Retinal pigment epithelial cell (primary cell): ENCODE data around the gene C1QL1.

Experiments
- DNase-seq: peaks from one replicate; pipeline ENCODE4 v3.0.0-alpha.2; 2010; ENCODE audit warnings: low read depth
- H3K4me3 ChIP-seq: 2 replicates; pipeline ENCODE4 v1.5.1; 2011; ENCODE audit warnings: mild to moderate bottlenecking, low read length, control low read depth, moderate library complexity
- TF ChIP-seq, protein P1 (sequence below): conservative IDR thresholded peaks from 2 replicates; pipeline ENCODE4 v1.5.1; 2011; ENCODE audit warnings: low read depth, low read length, control low read depth, inconsistent platforms

The C1QL1 gene

GRCh38 chr17:44989552-44990138, 21.5 kb upstream of the C1QL1 start:
- TF ChIP-seq, protein P1, sequence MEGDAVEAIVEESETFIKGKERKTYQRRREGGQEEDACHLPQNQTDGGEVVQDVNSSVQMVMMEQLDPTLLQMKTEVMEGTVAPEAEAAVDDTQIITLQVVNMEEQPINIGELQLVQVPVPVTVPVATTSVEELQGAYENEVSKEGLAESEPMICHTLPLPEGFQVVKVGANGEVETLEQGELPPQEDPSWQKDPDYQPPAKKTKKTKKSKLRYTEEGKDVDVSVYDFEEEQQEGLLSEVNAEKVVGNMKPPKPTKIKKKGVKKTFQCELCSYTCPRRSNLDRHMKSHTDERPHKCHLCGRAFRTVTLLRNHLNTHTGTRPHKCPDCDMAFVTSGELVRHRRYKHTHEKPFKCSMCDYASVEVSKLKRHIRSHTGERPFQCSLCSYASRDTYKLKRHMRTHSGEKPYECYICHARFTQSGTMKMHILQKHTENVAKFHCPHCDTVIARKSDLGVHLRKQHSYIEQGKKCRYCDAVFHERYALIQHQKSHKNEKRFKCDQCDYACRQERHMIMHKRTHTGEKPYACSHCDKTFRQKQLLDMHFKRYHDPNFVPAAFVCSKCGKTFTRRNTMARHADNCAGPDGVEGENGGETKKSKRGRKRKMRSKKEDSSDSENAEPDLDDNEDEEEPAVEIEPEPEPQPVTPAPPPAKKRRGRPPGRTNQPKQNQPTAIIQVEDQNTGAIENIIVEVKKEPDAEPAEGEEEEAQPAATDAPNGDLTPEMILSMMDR: no peak

DNA sequence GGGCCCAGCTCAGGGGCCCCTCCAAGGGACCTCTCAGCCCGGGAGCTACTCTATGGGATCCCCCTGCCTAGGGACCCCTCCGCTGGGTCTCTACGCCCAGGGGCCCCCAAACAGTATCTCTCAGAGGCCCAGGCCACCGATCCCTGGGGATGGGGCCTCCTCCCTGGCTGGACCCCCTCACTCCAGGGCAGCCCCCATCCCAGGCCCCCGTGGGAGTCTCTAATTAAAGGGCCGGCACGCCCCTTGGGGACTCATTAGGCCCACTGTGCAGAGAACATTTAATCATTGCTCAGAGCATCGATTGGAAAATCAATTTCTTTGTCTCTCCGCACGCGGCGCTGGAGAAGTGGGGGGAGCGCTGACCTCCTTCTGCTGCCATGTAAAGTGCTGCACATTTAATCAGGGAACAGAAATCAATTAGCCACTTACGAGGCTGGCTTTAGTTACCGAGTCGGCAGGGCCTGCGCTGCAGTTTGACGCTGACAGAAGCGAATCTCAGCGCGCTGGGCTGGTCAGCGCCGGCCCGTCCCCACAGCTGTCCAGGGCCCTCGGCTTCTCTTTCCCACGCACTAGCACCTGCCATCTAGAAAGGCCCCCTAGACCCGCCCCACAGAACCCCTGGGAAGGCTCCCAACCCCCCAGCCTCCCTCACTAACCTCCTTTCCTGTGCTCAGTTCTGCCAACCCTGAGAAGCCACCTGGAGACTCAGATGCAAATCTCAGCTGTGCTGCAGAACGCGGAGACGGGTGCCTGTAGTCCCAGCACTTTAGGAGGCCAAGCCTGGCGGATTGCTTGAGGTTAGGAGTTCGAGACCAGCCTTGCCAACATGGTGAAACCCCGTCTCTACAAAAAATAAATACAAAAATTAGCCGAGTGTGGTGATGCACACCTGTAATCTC, 20.2 kb upstream of the C1QL1 start:
- no peak overlapping the region for H3K4me3 ChIP-seq
- DNase-seq: no peak
- TF ChIP-seq, protein P1: no peak

More at GRCh38 chr17:44989552-44990138, 21.5 kb upstream of the C1QL1 start:
- no peak for DNase-seq
- H3K4me3 ChIP-seq: no peak overlapping the region

- no peak for DNase-seq
- TF ChIP-seq, protein P1: no peak
- no peak overlapping the region for H3K4me3 ChIP-seq
Measured at GRCh38 chr17:44983563-44983962, 15.5 kb upstream of the C1QL1 start.

- H3K4me3 ChIP-seq: no peak overlapping the region
- no peak for DNase-seq
- TF ChIP-seq, protein P1: no peak
Measured at GRCh38 chr17:44982113-44982702, 14.1 kb upstream of the C1QL1 start.

GRCh38 chr17:44981221-44981968, 13.3 kb upstream of the C1QL1 start:
- DNase-seq: no peak
- TF ChIP-seq, protein P1: no peak
- no peak overlapping the region for H3K4me3 ChIP-seq

DNA sequence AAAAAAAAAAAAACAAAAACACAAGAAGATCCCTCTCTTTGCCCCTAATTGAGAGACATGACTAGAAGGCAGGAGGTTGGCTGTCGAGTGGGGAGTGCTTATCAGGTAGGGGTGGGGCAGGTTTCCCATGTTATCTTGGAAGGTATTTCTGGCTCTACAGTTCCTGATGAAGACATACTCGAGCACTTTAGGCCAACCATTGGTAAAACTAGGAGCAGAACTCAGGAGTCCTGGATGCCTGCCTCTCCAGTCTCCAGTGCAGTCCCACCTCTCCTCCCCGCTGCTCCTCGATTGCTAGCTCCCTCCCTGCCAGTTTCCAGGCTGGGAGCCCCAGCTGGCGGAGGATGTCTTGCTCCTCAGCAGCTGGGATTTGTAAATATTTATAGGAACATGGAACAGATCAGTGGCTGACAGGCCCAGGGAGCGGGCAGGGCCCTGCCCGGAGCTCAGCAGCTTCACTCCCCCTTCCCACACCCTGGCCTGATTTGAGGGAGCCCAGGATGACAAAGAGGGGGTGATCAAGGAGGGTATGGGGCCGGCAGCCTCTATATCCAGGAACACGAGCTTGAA, 11.4 kb upstream of the C1QL1 start:
- TF ChIP-seq, protein P1: no peak
- no peak for DNase-seq
- H3K4me3 ChIP-seq: no peak overlapping the region
